DOHH2 (cell line): ENCODE results near the gene ECM1.

ENCODE experiments used
- H3F3A ChIP-seq: fragments of 200-600 bp; sonication (generic), shearing (Covaris generic); 2 replicates; pipeline ENCODE4 v1.6.0; 2016; ENCODE audit warnings: antibody characterized with exemption, mild to moderate bottlenecking; ENCODE audit not compliant: control insufficient read depth, insufficient read depth
- H3K27ac ChIP-seq: fragments of 200-600 bp; sonication (generic); 2 replicates; pipeline ENCODE4 v1.5.1; 2014; ENCODE audit warnings: low read depth, mild to moderate bottlenecking, low read length, moderate library complexity
- H3K27me3 ChIP-seq: fragments of 200-600 bp; sonication (generic); 2 replicates; pipeline ENCODE4 v1.6.1; 2014; ENCODE audit warnings: mild to moderate bottlenecking, low read length, mixed read lengths; ENCODE audit not compliant: control insufficient read depth
- H3K36me3 ChIP-seq: fragments of 200-600 bp; sonication (generic); 2 replicates; pipeline ENCODE4 v1.6.1; 2014; ENCODE audit warnings: mild to moderate bottlenecking, low read length, moderate library complexity, mixed read lengths; ENCODE audit not compliant: control insufficient read depth
- H3K4me1 ChIP-seq: fragments of 200-600 bp; sonication (generic); 2 replicates; pipeline ENCODE4 v1.6.1; 2014; ENCODE audit warnings: mild to moderate bottlenecking, low read length, mixed read lengths; ENCODE audit not compliant: control insufficient read depth
- H3K4me2 ChIP-seq: fragments of 200-600 bp; sonication (generic); 2 replicates; pipeline ENCODE4 v1.6.0; 2014; ENCODE audit warnings: mild to moderate bottlenecking, low read length, moderate library complexity
- H3K4me3 ChIP-seq: fragments of 200-600 bp; sonication (generic); 2 replicates; pipeline ENCODE4 v1.5.1; 2014; ENCODE audit warnings: mild to moderate bottlenecking, low read length, mixed read lengths
- H3K79me2 ChIP-seq: fragments of 200-600 bp; sonication (generic); 2 replicates; pipeline ENCODE4 v1.6.1; 2014; ENCODE audit warnings: mild to moderate bottlenecking, low read length, mixed read lengths; ENCODE audit not compliant: control insufficient read depth
- H3K9me2 ChIP-seq: fragments of 200-600 bp; sonication (generic); replicated peaks from 2 replicates; pipeline ENCODE4 v1.6.1; 2014; ENCODE audit warnings: mild to moderate bottlenecking, low read length, mixed read lengths; ENCODE audit not compliant: control insufficient read depth
- H3K9me3 ChIP-seq: fragments of 200-600 bp; sonication (generic); 2 replicates; pipeline ENCODE4 v1.6.1; 2014; ENCODE audit warnings: antibody characterized with exemption, low read length, mixed read lengths; ENCODE audit not compliant: control insufficient read depth, insufficient read depth
- H4K20me1 ChIP-seq: fragments of 200-600 bp; sonication (generic); 2 replicates; pipeline ENCODE4 v1.6.0; 2014; ENCODE audit warnings: low read depth, mild to moderate bottlenecking, antibody characterized with exemption, low read length, moderate library complexity; ENCODE audit not compliant: control insufficient read depth, insufficient read depth
- CTCF ChIP-seq: fragments of 200-600 bp; sonication (generic); IDR thresholded peaks from one replicate; pipeline ENCODE4 v1.5.1; 2014; ENCODE audit warnings: antibody characterized with exemption, mild to moderate bottlenecking, low read depth, low read length; ENCODE audit not compliant: poor library complexity, severe bottlenecking
- EZH2phosphoT487 ChIP-seq: fragments of 200-600 bp; sonication (generic); IDR thresholded peaks from 2 replicates; pipeline ENCODE4 v1.6.1; 2017; ENCODE audit warnings: borderline replicate concordance, mild to moderate bottlenecking, antibody characterized with exemption, low read length, moderate library complexity, mixed read lengths

Gene ECM1

DNA sequence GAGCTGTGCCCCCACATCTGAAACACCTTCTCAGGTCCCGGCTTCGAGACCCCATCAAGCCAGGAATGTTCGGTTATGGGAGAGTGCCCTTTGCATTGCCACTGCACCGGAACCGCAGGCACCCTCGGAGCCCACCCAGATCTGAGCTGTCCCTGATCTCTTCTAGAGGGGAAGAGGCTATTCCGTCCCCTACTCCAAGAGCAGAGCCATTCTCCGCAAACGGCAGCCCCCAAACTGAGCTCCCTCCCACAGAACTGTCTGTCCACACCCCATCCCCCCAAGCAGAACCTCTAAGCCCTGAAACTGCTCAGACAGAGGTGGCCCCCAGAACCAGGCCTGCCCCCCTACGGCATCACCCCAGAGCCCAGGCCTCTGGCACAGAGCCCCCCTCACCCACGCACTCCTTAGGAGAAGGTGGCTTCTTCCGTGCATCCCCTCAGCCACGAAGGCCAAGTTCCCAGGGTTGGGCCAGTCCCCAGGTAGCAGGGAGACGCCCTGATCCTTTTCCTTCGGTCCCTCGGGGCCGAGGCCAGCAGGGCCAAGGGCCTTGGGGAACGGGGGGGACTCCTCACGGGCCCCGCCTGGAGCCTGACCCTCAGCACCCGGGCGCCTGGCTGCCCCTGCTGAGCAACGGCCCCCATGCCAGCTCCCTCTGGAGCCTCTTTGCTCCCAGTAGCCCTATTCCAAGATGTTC is 45.6 kb downstream of the ECM1 start:
- TF ChIP-seq CTCF: no peak
- Histone ChIP-seq H3K79me2 (no peaks in the 10 kb centered on the region), H3K4me3 (no peak overlapping the region), H3K9me2 (no peaks in the 10 kb centered on the region), H3F3A (no peaks in the 10 kb centered on the region), H3K4me1 (peaks cover 10% of the 10 kb centered on the region), H4K20me1 (no peaks in the 10 kb centered on the region), H3K27me3 (peaks cover 33% of the 10 kb centered on the region), H3K4me2 (no peak overlapping the region), H3K9me3 (no peaks in the 10 kb centered on the region), H3K27ac (no peak overlapping the region), H3K36me3 (no peaks in the 10 kb centered on the region)

- no peak for TF ChIP-seq EZH2phosphoT487
- no peak for TF ChIP-seq CTCF
- no peak overlapping the region for H3K4me2 ChIP-seq
- no peak overlapping the region for H3K27ac ChIP-seq
- H3K36me3 ChIP-seq: no peaks in the 10 kb centered on the region
- no peaks in the 10 kb centered on the region for H3K79me2 ChIP-seq
- H4K20me1 ChIP-seq: no peaks in the 10 kb centered on the region
- H3K4me3 ChIP-seq: no peak overlapping the region
- peaks cover 7% of the 10 kb centered on the region; the same call in 1 of the 2 replicates for H3K4me1 ChIP-seq
- no peaks in the 10 kb centered on the region for H3K9me2 ChIP-seq
- H3K27me3 ChIP-seq: peaks cover 28% of the 10 kb centered on the region
- no peaks in the 10 kb centered on the region for H3F3A ChIP-seq
- H3K9me3 ChIP-seq: no peaks in the 10 kb centered on the region
Observed at GRCh38 chr1:150554086-150554452, 46.2 kb downstream of the ECM1 start.

- H3K79me2 ChIP-seq: no peaks in the 10 kb centered on the region
- no peak overlapping the region for H3K4me3 ChIP-seq
- H3K36me3 ChIP-seq: no peaks in the 10 kb centered on the region
- no peak overlapping the region for H3K4me2 ChIP-seq
- no peak overlapping the region for H3K27ac ChIP-seq
- H4K20me1 ChIP-seq: no peaks in the 10 kb centered on the region
- TF ChIP-seq CTCF (no peak), EZH2phosphoT487 (no peak)
- H3K4me1 ChIP-seq: peaks cover 14% of the 10 kb centered on the region
- H3K9me3 ChIP-seq: no peaks in the 10 kb centered on the region
- no peaks in the 10 kb centered on the region for H3K9me2 ChIP-seq
- H3F3A ChIP-seq: peaks cover under 1% of the 10 kb centered on the region; the same call in 1 of the 2 replicates
- H3K27me3 ChIP-seq: peaks cover 19% of the 10 kb centered on the region
Observed at GRCh38 chr1:150555198-150555970, 47.5 kb downstream of the ECM1 start.
